ENCODE data around the gene C10orf53. TPM values are rescaled to one million over a fixed set of nuclear protein-coding genes. Genes with fewer than 3 reads are reported as not detected.

C10orf53 gene
- total RNA-seq: not detected

GRCh38 chr10:49679480-49679893 lies at the start of gene C10orf53:
Gene C10orf53, plus strand, starts transcription at chr10:49679651. Its CDS starts 47 bp downstream, at chr10:49679698.

Other genes with a start within 250 kb of the C10orf53 start
- 35.5 TPM for gene ERCC6, start 140.5 kb upstream of the C10orf53 start, total RNA-seq
- 1.3 TPM for gene SLC18A3, start 69.3 kb upstream of the C10orf53 start, total RNA-seq
- gene CHAT, start 65.6 kb upstream of the C10orf53 start, total RNA-seq: 1.8 TPM
- gene OGDHL, start 82.7 kb downstream of the C10orf53 start, total RNA-seq: 15.8 TPM

Measured in camera-type eye (tissue), 1 donor.